ENCODE data around the gene ISLR.

DNA sequence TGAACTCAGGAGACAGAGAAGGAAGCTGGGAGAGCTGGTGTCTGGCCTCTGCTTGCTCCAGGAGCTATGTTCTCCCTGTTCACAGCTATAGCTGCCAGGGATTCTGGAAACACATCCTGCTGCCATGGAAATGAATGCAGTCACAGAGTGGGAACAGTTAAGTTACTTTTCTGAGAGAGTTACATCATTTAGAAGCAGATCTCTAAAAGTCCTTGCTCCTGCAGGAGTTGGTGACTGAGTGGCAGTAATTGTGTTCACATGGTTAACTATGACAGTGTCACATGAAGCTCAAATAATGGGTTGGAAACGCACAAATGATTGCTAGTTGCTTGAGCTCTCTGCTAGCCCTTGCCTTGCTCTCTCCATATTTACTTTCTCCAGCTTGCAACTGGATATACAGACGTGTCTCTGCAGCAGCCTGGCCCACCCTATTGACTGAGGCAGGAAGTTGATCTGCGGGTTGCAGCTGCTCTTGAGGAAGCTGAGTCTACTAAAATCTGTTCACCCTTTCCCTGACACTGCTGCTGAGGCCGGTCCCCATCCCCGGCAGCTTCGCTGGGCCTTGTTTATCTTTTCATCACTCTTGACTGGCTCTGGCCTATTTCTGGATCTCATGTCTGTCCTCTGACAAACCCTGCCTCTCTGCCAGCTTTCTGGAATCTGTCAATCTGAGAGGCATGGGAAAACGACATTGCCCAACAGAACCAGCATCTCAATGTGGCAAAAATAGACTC is 16.7 kb upstream of the ISLR start:
- TF ChIP-seq EZH2 (IDR thresholded peaks at IDR 0.05; ENCODE audit: borderline replicate concordance), result no peak
- TF ChIP-seq, protein P1, sequence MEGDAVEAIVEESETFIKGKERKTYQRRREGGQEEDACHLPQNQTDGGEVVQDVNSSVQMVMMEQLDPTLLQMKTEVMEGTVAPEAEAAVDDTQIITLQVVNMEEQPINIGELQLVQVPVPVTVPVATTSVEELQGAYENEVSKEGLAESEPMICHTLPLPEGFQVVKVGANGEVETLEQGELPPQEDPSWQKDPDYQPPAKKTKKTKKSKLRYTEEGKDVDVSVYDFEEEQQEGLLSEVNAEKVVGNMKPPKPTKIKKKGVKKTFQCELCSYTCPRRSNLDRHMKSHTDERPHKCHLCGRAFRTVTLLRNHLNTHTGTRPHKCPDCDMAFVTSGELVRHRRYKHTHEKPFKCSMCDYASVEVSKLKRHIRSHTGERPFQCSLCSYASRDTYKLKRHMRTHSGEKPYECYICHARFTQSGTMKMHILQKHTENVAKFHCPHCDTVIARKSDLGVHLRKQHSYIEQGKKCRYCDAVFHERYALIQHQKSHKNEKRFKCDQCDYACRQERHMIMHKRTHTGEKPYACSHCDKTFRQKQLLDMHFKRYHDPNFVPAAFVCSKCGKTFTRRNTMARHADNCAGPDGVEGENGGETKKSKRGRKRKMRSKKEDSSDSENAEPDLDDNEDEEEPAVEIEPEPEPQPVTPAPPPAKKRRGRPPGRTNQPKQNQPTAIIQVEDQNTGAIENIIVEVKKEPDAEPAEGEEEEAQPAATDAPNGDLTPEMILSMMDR (IDR thresholded peaks at IDR 0.05; ENCODE audit: poor library complexity), result no peak
